Measurements from ENCODE around the gene PDZD2.

Gene PDZD2

DNA sequence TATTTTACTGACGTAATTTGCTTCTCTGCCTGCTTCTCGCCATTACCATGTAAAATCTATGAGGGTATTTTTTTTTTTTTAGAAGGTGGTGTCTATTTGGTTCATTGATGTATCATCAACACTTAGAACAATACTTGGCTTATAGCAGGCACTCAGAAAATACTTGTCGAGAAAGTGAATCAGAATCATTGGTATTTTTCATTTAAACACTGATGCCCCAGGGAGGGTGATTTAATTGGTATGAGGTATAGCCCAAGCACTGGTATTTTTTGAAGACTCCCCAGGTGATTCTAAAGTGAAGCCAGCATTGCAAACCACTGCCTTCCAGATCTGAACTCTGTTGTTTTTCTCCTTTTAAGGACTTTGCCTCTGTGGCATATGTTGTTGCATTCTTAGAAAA is 16.6 kb downstream of the PDZD2 start:
- H3K4me1 ChIP-seq (ENCODE audit: insufficient read depth, poor library complexity, severe bottlenecking) = no peaks in the 10 kb centered on the region
- peaks cover 26% of the 10 kb centered on the region for H3K27me3 ChIP-seq (ENCODE audit: insufficient read depth, poor library complexity, severe bottlenecking)
- ATAC-seq (ENCODE audit: low read depth) (no peak), DNase-seq (ENCODE audit: low spot score) (no peak)
- TF ChIP-seq, protein P1, sequence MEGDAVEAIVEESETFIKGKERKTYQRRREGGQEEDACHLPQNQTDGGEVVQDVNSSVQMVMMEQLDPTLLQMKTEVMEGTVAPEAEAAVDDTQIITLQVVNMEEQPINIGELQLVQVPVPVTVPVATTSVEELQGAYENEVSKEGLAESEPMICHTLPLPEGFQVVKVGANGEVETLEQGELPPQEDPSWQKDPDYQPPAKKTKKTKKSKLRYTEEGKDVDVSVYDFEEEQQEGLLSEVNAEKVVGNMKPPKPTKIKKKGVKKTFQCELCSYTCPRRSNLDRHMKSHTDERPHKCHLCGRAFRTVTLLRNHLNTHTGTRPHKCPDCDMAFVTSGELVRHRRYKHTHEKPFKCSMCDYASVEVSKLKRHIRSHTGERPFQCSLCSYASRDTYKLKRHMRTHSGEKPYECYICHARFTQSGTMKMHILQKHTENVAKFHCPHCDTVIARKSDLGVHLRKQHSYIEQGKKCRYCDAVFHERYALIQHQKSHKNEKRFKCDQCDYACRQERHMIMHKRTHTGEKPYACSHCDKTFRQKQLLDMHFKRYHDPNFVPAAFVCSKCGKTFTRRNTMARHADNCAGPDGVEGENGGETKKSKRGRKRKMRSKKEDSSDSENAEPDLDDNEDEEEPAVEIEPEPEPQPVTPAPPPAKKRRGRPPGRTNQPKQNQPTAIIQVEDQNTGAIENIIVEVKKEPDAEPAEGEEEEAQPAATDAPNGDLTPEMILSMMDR (IDR thresholded peaks at IDR 0.05; ENCODE audit: poor library complexity, severe bottlenecking) = no peak
- H3K27ac ChIP-seq (ENCODE audit: poor library complexity, severe bottlenecking) = no peak overlapping the region
- H3K4me3 ChIP-seq (ENCODE audit: severe bottlenecking) = no peak overlapping the region
- H3K36me3 ChIP-seq (ENCODE audit: low read depth) = no peaks in the 10 kb centered on the region
- H3K9me3 ChIP-seq (ENCODE audit: severe bottlenecking) = no peaks in the 10 kb centered on the region

DNA sequence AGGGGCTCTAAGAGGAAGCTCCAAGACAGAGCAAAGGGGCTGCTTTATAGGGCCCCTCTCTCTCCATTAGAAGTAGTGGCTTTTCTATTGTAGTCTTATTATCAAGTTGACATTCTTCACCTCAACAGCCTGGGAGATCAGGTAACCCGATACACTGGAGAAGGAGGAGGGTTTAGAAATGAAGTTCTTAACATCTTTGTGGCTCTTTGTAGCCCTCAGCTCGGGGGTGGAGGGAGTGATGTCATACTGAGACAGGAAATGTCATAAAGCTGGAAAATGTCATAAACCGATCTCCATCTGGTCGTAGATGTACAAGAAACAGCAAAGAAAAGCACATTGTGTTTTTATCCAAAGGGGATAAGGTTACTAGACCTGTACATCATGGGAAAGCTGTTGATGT is 17.9 kb downstream of the PDZD2 start:
- Histone ChIP-seq H3K4me3 (ENCODE audit: severe bottlenecking) (no peak overlapping the region), H3K27ac (ENCODE audit: poor library complexity, severe bottlenecking) (no peak overlapping the region), H3K9me3 (ENCODE audit: severe bottlenecking) (no peaks in the 10 kb centered on the region), H3K4me1 (ENCODE audit: insufficient read depth, poor library complexity, severe bottlenecking) (no peaks in the 10 kb centered on the region), H3K36me3 (ENCODE audit: low read depth) (no peaks in the 10 kb centered on the region), H3K27me3 (ENCODE audit: insufficient read depth, poor library complexity, severe bottlenecking) (peaks cover 27% of the 10 kb centered on the region)
- TF ChIP-seq, protein P1 (IDR thresholded peaks at IDR 0.05; ENCODE audit: poor library complexity, severe bottlenecking) = no peak
- no peak for ATAC-seq (ENCODE audit: low read depth)
- no peak for DNase-seq (ENCODE audit: low spot score)

DNA sequence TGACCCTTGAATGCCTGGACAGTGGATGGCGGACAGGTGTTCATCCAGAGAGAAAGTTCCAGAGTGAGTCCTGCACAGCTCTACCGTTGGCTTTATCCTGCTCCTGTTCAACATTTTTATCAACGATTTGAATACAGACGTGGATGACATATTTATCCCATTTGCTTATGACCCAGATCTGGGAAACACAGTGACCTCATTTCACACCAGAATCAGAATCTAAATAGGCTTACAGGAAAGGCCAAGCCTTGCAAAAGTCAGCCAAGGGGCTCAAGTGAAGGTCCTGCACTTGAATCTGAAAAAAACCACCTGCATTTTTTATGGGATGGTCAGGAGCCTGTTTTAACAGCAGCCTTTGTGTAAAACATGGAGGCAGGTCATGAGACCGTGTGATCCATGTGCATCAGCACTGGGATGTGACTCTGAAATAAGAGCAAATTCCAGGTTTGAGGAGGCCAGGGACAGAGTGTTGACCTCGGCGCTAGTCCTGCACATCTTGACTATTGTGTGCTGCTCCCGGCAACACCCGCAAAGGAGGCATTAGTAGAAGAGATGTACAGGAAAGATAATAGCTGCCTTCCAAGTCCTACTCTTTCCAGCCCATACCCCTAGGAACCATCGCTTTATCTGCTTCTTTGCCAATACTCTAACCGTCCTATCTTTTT is 18.5 kb downstream of the PDZD2 start:
- DNase-seq (ENCODE audit: low spot score) (no peak), ATAC-seq (ENCODE audit: low read depth) (no peak)
- Histone ChIP-seq H3K9me3 (ENCODE audit: severe bottlenecking) (no peaks in the 10 kb centered on the region), H3K36me3 (ENCODE audit: low read depth) (no peaks in the 10 kb centered on the region), H3K4me1 (ENCODE audit: insufficient read depth, poor library complexity, severe bottlenecking) (no peaks in the 10 kb centered on the region), H3K27me3 (ENCODE audit: insufficient read depth, poor library complexity, severe bottlenecking) (peaks cover 32% of the 10 kb centered on the region), H3K4me3 (ENCODE audit: severe bottlenecking) (no peak overlapping the region), H3K27ac (ENCODE audit: poor library complexity, severe bottlenecking) (no peak overlapping the region)
- TF ChIP-seq, protein P1 (IDR thresholded peaks at IDR 0.05; ENCODE audit: poor library complexity, severe bottlenecking) = no peak

DNA sequence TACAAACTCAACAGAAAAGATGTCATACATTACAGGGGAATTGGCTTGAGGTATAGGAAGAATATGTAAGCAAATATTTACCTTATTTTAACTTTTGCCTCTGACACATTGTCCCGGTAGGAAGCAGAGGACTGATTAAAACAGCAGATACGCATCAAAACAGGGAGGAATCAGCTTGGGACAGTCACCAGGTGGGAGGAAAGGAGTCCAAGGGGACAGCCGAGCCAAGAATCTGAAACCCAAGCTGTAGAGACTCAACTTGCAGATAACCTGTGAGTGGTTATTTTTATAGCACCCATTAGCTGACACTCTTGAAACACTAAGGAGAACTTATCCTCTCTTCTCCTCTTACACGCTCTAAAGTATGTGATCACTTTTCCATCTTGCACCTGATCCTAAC is 22.3 kb downstream of the PDZD2 start:
- DNase-seq (ENCODE audit: low spot score) = no peak
- no peak for ATAC-seq (ENCODE audit: low read depth)
- Histone ChIP-seq H3K4me1 (ENCODE audit: insufficient read depth, poor library complexity, severe bottlenecking) (no peaks in the 10 kb centered on the region), H3K36me3 (ENCODE audit: low read depth) (no peaks in the 10 kb centered on the region), H3K27ac (ENCODE audit: poor library complexity, severe bottlenecking) (no peak overlapping the region), H3K27me3 (ENCODE audit: insufficient read depth, poor library complexity, severe bottlenecking) (peaks cover 31% of the 10 kb centered on the region), H3K4me3 (ENCODE audit: severe bottlenecking) (no peak overlapping the region), H3K9me3 (ENCODE audit: severe bottlenecking) (no peaks in the 10 kb centered on the region)
- TF ChIP-seq, protein P1 (IDR thresholded peaks at IDR 0.05; ENCODE audit: poor library complexity, severe bottlenecking) = no peak

DNA sequence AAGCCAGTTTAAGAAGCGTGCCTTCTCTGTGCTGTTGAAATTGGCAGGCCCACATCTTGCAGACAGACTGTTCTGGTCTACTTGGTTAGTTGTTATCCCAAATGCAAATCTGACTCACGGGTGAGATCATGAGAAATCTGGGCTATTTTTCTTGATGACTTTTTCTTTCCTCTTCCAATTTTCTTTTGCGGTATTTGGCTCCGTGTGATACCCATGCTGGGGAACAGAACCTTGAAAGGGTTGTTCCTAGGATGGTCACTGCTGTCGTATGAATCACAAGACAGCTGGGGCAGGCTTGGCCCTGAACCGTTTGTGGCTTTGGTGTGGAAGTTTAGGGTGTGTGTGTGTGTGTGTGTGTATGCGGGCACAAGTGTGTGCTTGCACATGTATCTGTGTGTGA is 24.6 kb downstream of the PDZD2 start:
- no peak overlapping the region for H3K27ac ChIP-seq (ENCODE audit: poor library complexity, severe bottlenecking)
- H3K27me3 ChIP-seq (ENCODE audit: insufficient read depth, poor library complexity, severe bottlenecking) = peaks cover 19% of the 10 kb centered on the region
- TF ChIP-seq, protein P1 (IDR thresholded peaks at IDR 0.05; ENCODE audit: poor library complexity, severe bottlenecking) = no peak
- H3K36me3 ChIP-seq (ENCODE audit: low read depth) = no peaks in the 10 kb centered on the region
- ATAC-seq (ENCODE audit: low read depth) (no peak), DNase-seq (ENCODE audit: low spot score) (no peak)
- no peak overlapping the region for H3K4me3 ChIP-seq (ENCODE audit: severe bottlenecking)
- H3K4me1 ChIP-seq (ENCODE audit: insufficient read depth, poor library complexity, severe bottlenecking) = no peaks in the 10 kb centered on the region
- no peaks in the 10 kb centered on the region for H3K9me3 ChIP-seq (ENCODE audit: severe bottlenecking)

Data from RWPE2 (cell line).